ENCODE measurements around the gene RXFP1.

The RXFP1 gene

GRCh38 chr4:158541506-158541905 is 19.8 kb downstream of the RXFP1 start:
- DNase-seq (ENCODE audit: low spot score) = no peak

- DNase-seq (ENCODE audit: low spot score) = no peak
These were observed 21.5 kb downstream of the RXFP1 start for GRCh38 chr4:158543191-158543590.

GRCh38 chr4:158544141-158544540 is 22.5 kb downstream of the RXFP1 start:
- no peak for DNase-seq (ENCODE audit: low spot score)

- no peak for DNase-seq (ENCODE audit: low spot score)
These were observed 31.7 kb downstream of the RXFP1 start for GRCh38 chr4:158553364-158553763.

GRCh38 chr4:158560284-158560683 is 38.6 kb downstream of the RXFP1 start:
- DNase-seq (ENCODE audit: low spot score) = no peak

GRCh38 chr4:158566860-158567259 is 45.2 kb downstream of the RXFP1 start:
- no peak for DNase-seq (ENCODE audit: low spot score)

GRCh38 chr4:158571736-158572135 is 50.1 kb downstream of the RXFP1 start:
- DNase-seq (ENCODE audit: low spot score) = no peak

GRCh38 chr4:158572608-158573007 is 50.9 kb downstream of the RXFP1 start:
- DNase-seq (ENCODE audit: low spot score) = no peak

GRCh38 chr4:158578476-158578875 is 56.8 kb downstream of the RXFP1 start:
- DNase-seq (ENCODE audit: low spot score) = no peak

GRCh38 chr4:158580064-158580463 is 58.4 kb downstream of the RXFP1 start:
- DNase-seq (ENCODE audit: low spot score) = no peak

GRCh38 chr4:158581161-158581560 is 59.5 kb downstream of the RXFP1 start:
- DNase-seq (ENCODE audit: low spot score) = no peak

GRCh38 chr4:158586881-158587280 is 65.2 kb downstream of the RXFP1 start:
- DNase-seq (ENCODE audit: low spot score) = no peak

- no peak for DNase-seq (ENCODE audit: low spot score)
These were observed 66.6 kb downstream of the RXFP1 start for GRCh38 chr4:158588285-158588684.

- DNase-seq (ENCODE audit: low spot score) = no peak
These were observed 67.1 kb downstream of the RXFP1 start for GRCh38 chr4:158588777-158589176.

- DNase-seq (ENCODE audit: low spot score) = no peak
These were observed 68.6 kb downstream of the RXFP1 start for GRCh38 chr4:158590306-158590705.

- no peak for DNase-seq (ENCODE audit: low spot score)
These were observed 69.1 kb downstream of the RXFP1 start for GRCh38 chr4:158590824-158591223.

- no peak for DNase-seq (ENCODE audit: low spot score)
These were observed 76.4 kb downstream of the RXFP1 start for GRCh38 chr4:158597879-158598596.

- no peak for DNase-seq (ENCODE audit: low spot score)
These were observed 77.5 kb downstream of the RXFP1 start for GRCh38 chr4:158599150-158599549.

GRCh38 chr4:158599765-158600498 is 78.2 kb downstream of the RXFP1 start:
- no peak for DNase-seq (ENCODE audit: low spot score)

- no peak for DNase-seq (ENCODE audit: low spot score)
These were observed 82.7 kb downstream of the RXFP1 start for GRCh38 chr4:158604369-158604768.

- DNase-seq (ENCODE audit: low spot score) = no peak
These were observed 83.7 kb downstream of the RXFP1 start for GRCh38 chr4:158605393-158605792.

- DNase-seq (ENCODE audit: low spot score) = no peak
These were observed 85.3 kb downstream of the RXFP1 start for GRCh38 chr4:158606969-158607368.

- no peak for DNase-seq (ENCODE audit: low spot score)
These were observed 87.4 kb downstream of the RXFP1 start for GRCh38 chr4:158609116-158609515.

GRCh38 chr4:158610790-158611189 is 89.1 kb downstream of the RXFP1 start:
- DNase-seq (ENCODE audit: low spot score) = no peak

All from CD4-positive, alpha-beta T cell treated with Interleukin-6 at 100 ng/mL for 8 hours (primary cell).